HepG2 (cell line): ENCODE data around the gene ITGB5. TPM values are rescaled to one million over a fixed set of nuclear protein-coding genes. Genes with fewer than 3 reads are reported as not detected.
A peak's percentile ranks its signal among the peaks of the same experiment; 100 is the strongest.

Experiments used
- IRF1 ChIP-seq: sonication (generic); formaldehyde crosslinking; IDR thresholded peaks from 2 replicates; pipeline ENCODE4 v1.4.0; 2020; ENCODE audit warnings: low read depth, mild to moderate bottlenecking, missing genetic modification reagents
- IRF2 ChIP-seq: IDR thresholded peaks from 2 replicates; pipeline ENCODE4 v1.6.1; 2018; ENCODE audit warnings: missing genetic modification reagents, missing compliant biosample characterization
- ISX ChIP-seq: sonication (generic); formaldehyde crosslinking; conservative IDR thresholded peaks from 2 replicates; pipeline ENCODE4 v1.5.0; 2020; ENCODE audit warnings: missing genetic modification reagents
- MAFK ChIP-seq, 2 experiments: IDR thresholded peaks in 1 of 2; conservative IDR thresholded peaks in 1 of 2; 2 replicates each; pipeline ENCODE4 v1.6.1; 2011; ENCODE audit warnings: improper control_type of control experiment in 2 of 2, low read length in 2 of 2
- MIER2 ChIP-seq: IDR thresholded peaks from 2 replicates; pipeline ENCODE4 v1.6.1; 2016; ENCODE audit warnings: missing biosample characterization, missing genetic modification reagents
- NFE2 ChIP-seq: sonication (generic); formaldehyde crosslinking; IDR thresholded peaks from 2 replicates; pipeline ENCODE4 v1.4.0; 2020; ENCODE audit warnings: missing genetic modification reagents
- SNRNP70 ChIP-seq: fragments of 200-400 bp; formaldehyde crosslinking; IDR thresholded peaks from 2 replicates; pipeline ENCODE4 v1.6.1; 2017; ENCODE audit warnings: mild to moderate bottlenecking, low read depth, low read length, moderate library complexity
- TBX3 ChIP-seq: fragments of 450-650 bp; IDR thresholded peaks from 2 replicates; pipeline ENCODE4 v1.6.1; 2017; ENCODE audit warnings: antibody characterized with exemption, mild to moderate bottlenecking, inconsistent platforms, borderline replicate concordance
- ZNF253 ChIP-seq: sonication (generic); formaldehyde crosslinking; IDR thresholded peaks from 2 replicates; pipeline ENCODE4 v1.8.0; 2022; ENCODE audit warnings: mild to moderate bottlenecking, missing genetic modification reagents, borderline replicate concordance
- ZNF281 ChIP-seq: sonication (generic); formaldehyde crosslinking; IDR thresholded peaks from 2 replicates; pipeline ENCODE4 v1.4.0; 2020; ENCODE audit warnings: missing genetic modification reagents, borderline replicate concordance
- ZNF367 ChIP-seq: sonication (generic); formaldehyde crosslinking; IDR thresholded peaks from 2 replicates; pipeline ENCODE4 v1.4.0; 2020; ENCODE audit warnings: missing genetic modification reagents, borderline replicate concordance
- ZNF441 ChIP-seq: sonication (generic); formaldehyde crosslinking; IDR thresholded peaks from 2 replicates; pipeline ENCODE4 v1.7.0; 2021; ENCODE audit warnings: missing genetic modification reagents, borderline replicate concordance
- ZNF446 ChIP-seq: sonication (generic); formaldehyde crosslinking; IDR thresholded peaks from 2 replicates; pipeline ENCODE4 v1.5.0; 2020; ENCODE audit warnings: mild to moderate bottlenecking, missing genetic modification reagents
- ZNF496 ChIP-seq: sonication (generic); formaldehyde crosslinking; IDR thresholded peaks from 2 replicates; pipeline ENCODE4 v1.8.1; 2023; ENCODE audit warnings: mild to moderate bottlenecking, moderate library complexity, missing genetic modification reagents; ENCODE audit not compliant: insufficient replicate concordance
- polyA plus RNA-seq, 8 experiments: library from polyadenylated mRNA; depleted of rRNA in 3 of 8; stranded (reverse) in 7 of 8; unstranded in 1 of 8; fragments of >200 nt; fragmentation: Illumina TruSeq in 4 of 8; extraction: Trizol in 4 of 8; gene quantifications; 2 replicates each; pipeline versions ENCODE4 v1.2.1 to v1.2.3, GENCODE V29; 2011 to 2016; ENCODE audit warnings: low read depth in 4 of 8, missing spikeins in 1 of 8, mixed read lengths in 1 of 8; ENCODE audit not compliant: insufficient read depth in 1 of 8
- total RNA-seq, 5 experiments: library from RNA; depleted of rRNA; stranded (reverse); fragments of >200 nt; fragmentation: Illumina TruSeq; extraction: Trizol; gene quantifications; 2 replicates each; pipeline ENCODE4 v1.2.3, GENCODE V29; 2016; ENCODE audit warnings: low read depth in 1 of 5
- TF ChIP-seq, protein P1 (sequence below): sonication (generic); formaldehyde crosslinking; conservative IDR thresholded peaks from 2 replicates; pipeline ENCODE4 v1.8.0; 2022; ENCODE audit warnings: low read depth, missing genetic modification reagents
- TF ChIP-seq, protein P2 (sequence below): sonication (generic); formaldehyde crosslinking; IDR thresholded peaks from 2 replicates; pipeline ENCODE4 v1.5.0; 2020; ENCODE audit warnings: mild to moderate bottlenecking, missing genetic modification reagents
- TF ChIP-seq, protein P3 (sequence below): sonication (generic); formaldehyde crosslinking; IDR thresholded peaks from 2 replicates; pipeline ENCODE4 v1.9.0; 2021; ENCODE audit warnings: missing genetic modification reagents, mild to moderate bottlenecking, borderline replicate concordance

The ITGB5 gene
- total and polyA plus RNA-seq, 2 of the 13 experiments (the other 11 are each of a cell fraction or from before 2014, with no cell fraction given) = 74.1 to 343 TPM

DNA sequence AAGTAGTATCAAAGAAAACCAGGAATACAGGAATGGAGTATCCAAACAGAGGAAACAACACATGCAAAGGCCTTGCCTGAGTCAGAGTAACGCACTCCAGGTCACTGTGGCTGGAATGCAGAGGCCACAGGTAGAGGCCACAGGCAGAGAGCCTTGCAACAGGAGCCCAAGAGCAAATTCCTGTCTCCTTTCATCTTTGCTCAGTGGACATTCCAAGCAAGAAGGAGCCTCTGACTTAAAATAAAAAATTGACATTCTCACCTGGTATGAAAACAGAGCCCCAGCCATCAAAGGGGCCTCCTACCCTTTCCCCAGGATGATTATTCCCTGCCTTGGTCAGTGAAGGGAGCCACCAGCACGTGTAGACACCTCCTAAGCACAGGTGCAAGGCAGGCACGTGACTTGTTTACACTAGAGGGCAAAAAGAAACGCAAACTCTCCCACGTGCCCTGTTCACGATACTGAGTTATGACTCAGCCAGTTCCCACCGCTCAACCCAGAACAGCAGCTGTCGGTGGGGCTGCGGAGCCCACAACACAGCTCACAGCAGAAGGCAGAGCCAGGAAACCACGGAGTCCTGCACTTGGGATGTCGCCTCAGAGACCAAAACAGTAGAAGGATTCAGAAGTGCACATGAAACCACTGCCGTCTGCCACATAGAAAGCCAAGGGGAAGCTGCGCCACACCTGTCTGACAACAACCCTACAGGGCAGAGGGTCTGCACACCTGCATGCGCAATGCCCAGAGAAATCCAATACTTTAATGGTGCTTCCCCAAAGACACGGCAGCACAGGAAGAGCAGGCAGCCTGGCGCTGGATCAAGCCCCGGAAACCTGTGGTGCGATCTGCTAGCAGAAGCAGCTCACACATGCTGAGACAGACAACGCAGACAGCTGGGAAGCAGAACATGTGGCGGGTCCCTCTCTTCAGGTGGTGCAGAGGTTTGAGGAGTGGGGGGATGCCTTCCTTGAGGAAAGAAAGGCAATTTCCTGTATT lies 52.1 kb downstream of the ITGB5 start (continued):
- TF ChIP-seq ZNF281 (CRISPR knock-in tag) = peak; percentile 45; the same call in 1 of the 2 replicates
- no peak; the same call in 1 of the 2 replicates for TF ChIP-seq ZNF446
- TF ChIP-seq, protein P1, sequence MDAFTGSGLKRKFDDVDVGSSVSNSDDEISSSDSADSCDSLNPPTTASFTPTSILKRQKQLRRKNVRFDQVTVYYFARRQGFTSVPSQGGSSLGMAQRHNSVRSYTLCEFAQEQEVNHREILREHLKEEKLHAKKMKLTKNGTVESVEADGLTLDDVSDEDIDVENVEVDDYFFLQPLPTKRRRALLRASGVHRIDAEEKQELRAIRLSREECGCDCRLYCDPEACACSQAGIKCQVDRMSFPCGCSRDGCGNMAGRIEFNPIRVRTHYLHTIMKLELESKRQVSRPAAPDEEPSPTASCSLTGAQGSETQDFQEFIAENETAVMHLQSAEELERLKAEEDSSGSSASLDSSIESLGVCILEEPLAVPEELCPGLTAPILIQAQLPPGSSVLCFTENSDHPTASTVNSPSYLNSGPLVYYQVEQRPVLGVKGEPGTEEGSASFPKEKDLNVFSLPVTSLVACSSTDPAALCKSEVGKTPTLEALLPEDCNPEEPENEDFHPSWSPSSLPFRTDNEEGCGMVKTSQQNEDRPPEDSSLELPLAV (CRISPR knock-in tag) = no peak
- peak in 1 of 2 experiments; percentile 53; a peak in 2 of 4 replicates for TF ChIP-seq MAFK (conservative IDR thresholded peaks at IDR 0.05 in 1 of 2, IDR thresholded peaks at IDR 0.05 in 1 of 2; ENCODE audit: low read length in 2 of 2)
- TF ChIP-seq, protein P2, sequence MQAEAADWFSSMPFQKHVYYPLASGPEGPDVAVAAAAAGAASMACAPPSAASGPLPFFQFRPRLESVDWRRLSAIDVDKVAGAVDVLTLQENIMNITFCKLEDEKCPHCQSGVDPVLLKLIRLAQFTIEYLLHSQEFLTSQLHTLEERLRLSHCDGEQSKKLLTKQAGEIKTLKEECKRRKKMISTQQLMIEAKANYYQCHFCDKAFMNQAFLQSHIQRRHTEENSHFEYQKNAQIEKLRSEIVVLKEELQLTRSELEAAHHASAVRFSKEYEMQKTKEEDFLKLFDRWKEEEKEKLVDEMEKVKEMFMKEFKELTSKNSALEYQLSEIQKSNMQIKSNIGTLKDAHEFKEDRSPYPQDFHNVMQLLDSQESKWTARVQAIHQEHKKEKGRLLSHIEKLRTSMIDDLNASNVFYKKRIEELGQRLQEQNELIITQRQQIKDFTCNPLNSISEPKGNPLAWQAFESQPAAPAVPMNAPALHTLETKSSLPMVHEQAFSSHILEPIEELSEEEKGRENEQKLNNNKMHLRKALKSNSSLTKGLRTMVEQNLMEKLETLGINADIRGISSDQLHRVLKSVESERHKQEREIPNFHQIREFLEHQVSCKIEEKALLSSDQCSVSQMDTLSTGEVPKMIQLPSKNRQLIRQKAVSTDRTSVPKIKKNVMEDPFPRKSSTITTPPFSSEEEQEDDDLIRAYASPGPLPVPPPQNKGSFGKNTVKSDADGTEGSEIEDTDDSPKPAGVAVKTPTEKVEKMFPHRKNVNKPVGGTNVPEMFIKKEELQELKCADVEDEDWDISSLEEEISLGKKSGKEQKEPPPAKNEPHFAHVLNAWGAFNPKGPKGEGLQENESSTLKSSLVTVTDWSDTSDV (CRISPR knock-in tag) = no peak
- no peak for TF ChIP-seq ZNF496 (CRISPR knock-in tag)
- peak; percentile 99 for TF ChIP-seq TBX3
- no peak for TF ChIP-seq SNRNP70
- TF ChIP-seq ZNF441 (CRISPR knock-in tag) = peak; percentile 66; the same call in 1 of the 2 replicates
- TF ChIP-seq ZNF367 (CRISPR knock-in tag) = peak; percentile 86; the same call in 1 of the 2 replicates
- TF ChIP-seq, protein P3, sequence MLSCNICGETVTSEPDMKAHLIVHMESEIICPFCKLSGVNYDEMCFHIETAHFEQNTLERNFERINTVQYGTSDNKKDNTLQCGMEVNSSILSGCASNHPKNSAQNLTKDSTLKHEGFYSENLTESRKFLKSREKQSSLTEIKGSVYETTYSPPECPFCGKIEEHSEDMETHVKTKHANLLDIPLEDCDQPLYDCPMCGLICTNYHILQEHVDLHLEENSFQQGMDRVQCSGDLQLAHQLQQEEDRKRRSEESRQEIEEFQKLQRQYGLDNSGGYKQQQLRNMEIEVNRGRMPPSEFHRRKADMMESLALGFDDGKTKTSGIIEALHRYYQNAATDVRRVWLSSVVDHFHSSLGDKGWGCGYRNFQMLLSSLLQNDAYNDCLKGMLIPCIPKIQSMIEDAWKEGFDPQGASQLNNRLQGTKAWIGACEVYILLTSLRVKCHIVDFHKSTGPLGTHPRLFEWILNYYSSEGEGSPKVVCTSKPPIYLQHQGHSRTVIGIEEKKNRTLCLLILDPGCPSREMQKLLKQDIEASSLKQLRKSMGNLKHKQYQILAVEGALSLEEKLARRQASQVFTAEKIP = no peak
- TF ChIP-seq MIER2 (CRISPR knock-in tag) = peak; percentile 63; the same call in 1 of the 2 replicates
- TF ChIP-seq IRF1 (CRISPR knock-in tag) = no peak
- peak; percentile 58; the same call in 1 of the 2 replicates for TF ChIP-seq NFE2
- peak; percentile 77 for TF ChIP-seq IRF2 (CRISPR knock-in tag)
- TF ChIP-seq ISX (CRISPR knock-in tag) = no peak
- TF ChIP-seq ZNF253 (CRISPR knock-in tag) = peak; percentile 79; the same call in 1 of the 2 replicates
